HCT116 (cell line): ENCODE measurements around the gene LCA5L. TPM values are rescaled to one million over a fixed set of nuclear protein-coding genes. Genes with fewer than 3 reads are reported as not detected.
"Not testable (repeated sequence)": the region's sequence is repeated elsewhere in the genome, so short reads cannot be mapped to it uniquely, and the experiment has no call there.

ENCODE experiments used
- ATAC-seq: fragments of 200-7000 bp; cut with Tn5 transposase; 2 replicates; pipeline ENCODE4 v1.9.1; 2020; ENCODE audit warnings: mild to moderate bottlenecking, moderate library complexity
- BruUV-seq: library from RNA; stranded (reverse); fragments of 400-500 nt; replicated peaks from 2 replicates; lab custom pipeline; 2021; lab: Mats Ljungman, UMichigan
- CTCF ChIA-PET: fragments of 300-600 bp; sonication (Branson Sonifier 250); formaldehyde crosslinking; loops from one replicate; lab custom pipeline; 2021; ENCODE audit warnings: antibody characterized with exemption; lab: Charles Lee
- POLR2A ChIA-PET: fragments of 300-600, 350-600 bp; sonication (Branson Sonifier 250); formaldehyde crosslinking; loops from one replicate; lab custom pipeline; 2021; ENCODE audit warnings: antibody characterized with exemption; lab: Charles Lee
- RAD21 ChIA-PET, 2 experiments: fragments of 300-600 bp; sonication (Branson Sonifier 250); formaldehyde crosslinking; loops; one replicate each; lab custom pipeline; 2023; ENCODE audit warnings: low total read pairs in 2 of 2; ENCODE audit not compliant: uncharacterized antibody in 2 of 2, unreplicated experiment in 2 of 2, low non-redundant PET in 1 of 2; lab: Charles Lee
- DNase-seq: peaks from one replicate; pipeline ENCODE4 v3.0.0-alpha.2; 2010; ENCODE audit warnings: low read depth, low spot score
- H2AFZ ChIP-seq: fragments of 200-600 bp; shearing (Covaris generic), sonication (generic); 2 replicates; pipeline ENCODE4 v1.6.1; 2017; ENCODE audit warnings: low read depth, mixed run types, mixed read lengths, antibody characterized with exemption, low read length; ENCODE audit not compliant: poor library complexity, severe bottlenecking
- H3K27ac ChIP-seq: 2 replicates; pipeline ENCODE4 v1.5.1; 2012; ENCODE audit warnings: low read depth, low read length
- H3K27me3 ChIP-seq: fragments of 200-600 bp; sonication (generic); 2 replicates; pipeline ENCODE4 v1.6.1; 2016; ENCODE audit warnings: mixed run types, low read length, mixed read lengths; ENCODE audit not compliant: insufficient read depth
- H3K36me3 ChIP-seq, 2 experiments: fragments of 200-500 bp in 1 of 2; fragments of 200-600 bp in 1 of 2; sonication (Bioruptor generic) in 1 of 2; sonication (generic) in 1 of 2; 2 replicates each; pipeline versions ENCODE4 v1.5.1 to v1.6.1; 2014 to 2016; ENCODE audit warnings: low read length in 2 of 2, inconsistent platforms in 1 of 2, mixed read lengths in 1 of 2, mixed run types in 1 of 2; ENCODE audit not compliant: insufficient read depth in 2 of 2, control insufficient read depth in 1 of 2
- H3K4me1 ChIP-seq, 2 experiments: fragments of 200-600 bp in 1 of 2; sonication (generic) in 1 of 2; 2 replicates each; pipeline versions ENCODE4 v1.5.1 to v1.6.1; 2012 to 2017; ENCODE audit warnings: low read length in 2 of 2, inconsistent platforms in 1 of 2, mild to moderate bottlenecking in 1 of 2, mixed read lengths in 1 of 2, mixed run types in 1 of 2, moderate library complexity in 1 of 2; ENCODE audit not compliant: insufficient read depth in 2 of 2, control insufficient read depth in 1 of 2
- H3K4me2 ChIP-seq: fragments of 200-600 bp; sonication (generic); 2 replicates; pipeline ENCODE4 v1.6.1; 2017; ENCODE audit warnings: mixed run types, low read length, mixed read lengths
- H3K4me3 ChIP-seq, 2 experiments: fragments of 200-600 bp in 1 of 2; sonication (generic) in 1 of 2; replicated peaks in 1 of 2; 2 replicates each; pipeline ENCODE4 v1.5.1; 2011 to 2016; ENCODE audit warnings: low read length in 2 of 2, control low read depth in 1 of 2, low read depth in 1 of 2, mild to moderate bottlenecking in 1 of 2, mixed read lengths in 1 of 2, mixed run types in 1 of 2
- H3K79me2 ChIP-seq: fragments of 200-600 bp; sonication (generic); 2 replicates; pipeline ENCODE4 v1.6.1; 2017; ENCODE audit warnings: mild to moderate bottlenecking, mixed run types, low read length, moderate library complexity, mixed read lengths; ENCODE audit not compliant: insufficient read depth
- H3K9ac ChIP-seq: fragments of 200-600 bp; sonication (generic); 2 replicates; pipeline ENCODE4 v1.6.1; 2016; ENCODE audit warnings: low read length, mixed read lengths
- H3K9me2 ChIP-seq: fragments of 200-600 bp; sonication (generic), shearing (Covaris generic); 2 replicates; pipeline ENCODE4 v1.6.1; 2017; ENCODE audit warnings: mixed run types, mild to moderate bottlenecking, moderate library complexity; ENCODE audit not compliant: insufficient read depth
- H3K9me3 ChIP-seq, 2 experiments: fragments of 200-500 bp in 1 of 2; fragments of 200-600 bp in 1 of 2; sonication (Bioruptor generic) in 1 of 2; sonication (generic) in 1 of 2; 2 replicates each; pipeline ENCODE4 v1.6.1; 2014 to 2017; ENCODE audit warnings: low read length in 2 of 2, mixed read lengths in 2 of 2, inconsistent platforms in 1 of 2, low read depth in 1 of 2, mild to moderate bottlenecking in 1 of 2, mixed run types in 1 of 2, moderate library complexity in 1 of 2; ENCODE audit not compliant: control insufficient read depth in 1 of 2, insufficient read depth in 1 of 2
- H4K20me1 ChIP-seq: fragments of 200-600 bp; sonication (generic), shearing (Covaris generic); 2 replicates; pipeline ENCODE4 v1.6.1; 2017; ENCODE audit warnings: mixed run types, mild to moderate bottlenecking, moderate library complexity; ENCODE audit not compliant: insufficient read depth
- CBX3 ChIP-seq: IDR thresholded peaks from 2 replicates; pipeline ENCODE4 v1.6.1; 2012; ENCODE audit warnings: low read depth
- EZH2 ChIP-seq: fragments of 200-600 bp; sonication (generic); IDR thresholded peaks from 2 replicates; pipeline ENCODE4 v1.6.1; 2017; ENCODE audit warnings: antibody characterized with exemption, mixed run types
- EZH2phosphoT487 ChIP-seq: fragments of 200-600 bp; IDR thresholded peaks from 2 replicates; pipeline ENCODE4 v1.6.1; 2018; ENCODE audit warnings: antibody characterized with exemption, borderline replicate concordance
- FOSL1 ChIP-seq: IDR thresholded peaks from 2 replicates; pipeline ENCODE4 v1.6.1; 2012; ENCODE audit warnings: low read depth
- JUND ChIP-seq: IDR thresholded peaks from 2 replicates; pipeline ENCODE4 v1.6.1; 2012
- RAD21 ChIP-seq: IDR thresholded peaks from 2 replicates; pipeline ENCODE4 v1.6.1; 2012; ENCODE audit warnings: low read depth, mild to moderate bottlenecking
- SRF ChIP-seq: IDR thresholded peaks from 2 replicates; pipeline ENCODE4 v1.6.1; 2012; ENCODE audit warnings: low read depth
- intact Hi-C: fragments of 100-400 bp; cut with micrococcal nuclease; formaldehyde crosslinking; loops from 2 replicates; pipeline ENCODE4 v1.10.0; 2022
- total RNA-seq: library from RNA; stranded (reverse); gene quantifications from one replicate; pipeline ENCODE4 v1.2.1, GENCODE V29; 2021; ENCODE audit not compliant: unreplicated experiment
- TF ChIP-seq, protein P1 (sequence below): IDR thresholded peaks from 2 replicates; pipeline ENCODE4 v1.6.1; 2012
- TF ChIP-seq, protein P2 (sequence below): IDR thresholded peaks from 2 replicates; pipeline ENCODE4 v1.6.1; 2011; ENCODE audit warnings: mild to moderate bottlenecking, low read length, moderate library complexity; ENCODE audit not compliant: insufficient replicate concordance; ENCODE audit errors: extremely low read depth

The LCA5L gene
- total RNA-seq, 1 experiment from 2014 or later = 1.9 TPM

DNA sequence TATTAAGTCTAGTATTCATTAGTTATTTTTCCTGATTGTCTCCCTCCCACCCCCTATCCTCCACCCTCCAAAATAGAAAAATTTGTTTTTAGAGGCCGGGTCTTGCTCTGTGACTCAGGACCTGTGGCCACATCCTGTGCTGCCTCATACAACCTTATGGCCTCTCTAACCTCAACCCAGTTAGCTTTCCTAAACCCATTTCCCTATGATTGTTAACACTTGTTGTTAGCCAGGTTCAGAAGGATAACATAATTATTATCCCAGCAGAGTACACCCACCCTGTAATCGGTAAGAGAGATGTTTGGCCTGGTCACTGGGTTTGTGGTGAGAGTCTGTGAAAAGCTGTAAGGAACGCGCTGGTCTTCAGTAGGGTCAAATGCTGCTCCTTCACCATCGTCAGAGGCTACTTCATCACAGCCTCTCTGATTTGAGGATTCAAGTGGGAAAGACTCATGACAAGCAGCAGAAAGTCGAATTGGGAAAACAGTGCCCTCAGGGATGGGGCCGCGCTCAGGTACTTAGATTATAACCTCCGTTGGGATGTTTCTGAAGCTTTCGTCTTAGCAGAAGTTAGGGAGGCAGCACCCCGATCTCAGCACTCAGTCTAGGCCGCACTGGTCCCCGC is 60.8 kb downstream of the LCA5L start:
- H3K36me3 ChIP-seq = no peaks in the 10 kb centered on the region
- no peaks in the 10 kb centered on the region for H3K9me3 ChIP-seq
- ATAC-seq (no peak), DNase-seq (no peak)
- no peak for TF ChIP-seq FOSL1
- TF ChIP-seq, protein P1, sequence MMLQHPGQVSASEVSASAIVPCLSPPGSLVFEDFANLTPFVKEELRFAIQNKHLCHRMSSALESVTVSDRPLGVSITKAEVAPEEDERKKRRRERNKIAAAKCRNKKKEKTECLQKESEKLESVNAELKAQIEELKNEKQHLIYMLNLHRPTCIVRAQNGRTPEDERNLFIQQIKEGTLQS = no peak
- no peak for TF ChIP-seq EZH2phosphoT487
- TF ChIP-seq SRF = no peak
- no peak for TF ChIP-seq JUND
- TF ChIP-seq RAD21 = no peak
- no peak for TF ChIP-seq CBX3
- TF ChIP-seq EZH2 = no peak
- TF ChIP-seq, protein P2, sequence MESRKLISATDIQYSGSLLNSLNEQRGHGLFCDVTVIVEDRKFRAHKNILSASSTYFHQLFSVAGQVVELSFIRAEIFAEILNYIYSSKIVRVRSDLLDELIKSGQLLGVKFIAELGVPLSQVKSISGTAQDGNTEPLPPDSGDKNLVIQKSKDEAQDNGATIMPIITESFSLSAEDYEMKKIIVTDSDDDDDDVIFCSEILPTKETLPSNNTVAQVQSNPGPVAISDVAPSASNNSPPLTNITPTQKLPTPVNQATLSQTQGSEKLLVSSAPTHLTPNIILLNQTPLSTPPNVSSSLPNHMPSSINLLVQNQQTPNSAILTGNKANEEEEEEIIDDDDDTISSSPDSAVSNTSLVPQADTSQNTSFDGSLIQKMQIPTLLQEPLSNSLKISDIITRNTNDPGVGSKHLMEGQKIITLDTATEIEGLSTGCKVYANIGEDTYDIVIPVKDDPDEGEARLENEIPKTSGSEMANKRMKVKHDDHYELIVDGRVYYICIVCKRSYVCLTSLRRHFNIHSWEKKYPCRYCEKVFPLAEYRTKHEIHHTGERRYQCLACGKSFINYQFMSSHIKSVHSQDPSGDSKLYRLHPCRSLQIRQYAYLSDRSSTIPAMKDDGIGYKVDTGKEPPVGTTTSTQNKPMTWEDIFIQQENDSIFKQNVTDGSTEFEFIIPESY = no peak
- H3K4me1 ChIP-seq = peaks cover 11 to 19% of the 10 kb centered on the region in 2 experiments; a peak in 3 of 4 replicates
- CTCF ChIA-PET = interaction anchor here (1.0 kb wide), 1 partner anchor 11 kb away, joined by 3 read pairs; no protein-coding TSS in a partner anchor
- no peak overlapping the region for H3K9ac ChIP-seq
- no peak overlapping the region for H3K27ac ChIP-seq
- no TSS peak for BruUV-seq
- H3K79me2 ChIP-seq = peaks cover 9% of the 10 kb centered on the region; the same call in 1 of the 2 replicates
- no peaks in the 10 kb centered on the region for H3K27me3 ChIP-seq
- H3K4me2 ChIP-seq = no peak overlapping the region
- intact Hi-C loops = loop anchor here (10.0 kb wide), 1 partner anchor 1230 kb away; no protein-coding TSS in a partner anchor
- no peaks in the 10 kb centered on the region for H3K9me2 ChIP-seq
- H3K4me3 ChIP-seq = no peak overlapping the region
- POLR2A ChIA-PET = no interaction called here
- RAD21 ChIA-PET = no interaction called here
- no peak overlapping the region for H2AFZ ChIP-seq
- no peaks in the 10 kb centered on the region for H4K20me1 ChIP-seq

DNA sequence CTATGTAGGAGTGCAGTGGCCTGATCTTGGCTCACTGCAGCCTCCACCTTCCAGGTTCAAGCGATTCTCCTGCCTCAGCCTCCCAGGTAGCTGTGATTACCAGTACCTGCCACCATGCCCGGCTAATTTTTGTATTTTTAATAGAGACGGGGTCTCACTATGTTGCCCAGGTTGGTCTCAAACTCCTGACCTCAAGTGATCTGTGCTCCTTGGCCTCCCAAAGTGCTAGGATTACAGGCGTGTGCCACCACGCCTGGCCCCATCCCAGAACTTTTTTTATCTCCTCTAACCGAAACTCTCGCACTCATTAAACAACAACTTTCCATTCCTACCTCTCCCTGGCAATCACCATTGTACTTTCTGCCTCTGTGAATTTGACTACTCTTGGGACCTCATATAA is 63.5 kb downstream of the LCA5L start:
- intact Hi-C loops = loop anchor here (10.0 kb wide), 1 partner anchor 1227 kb away; no protein-coding TSS in a partner anchor
- H3K9me2 ChIP-seq, BruUV-seq, H2AFZ ChIP-seq, H3K79me2 ChIP-seq, H4K20me1 ChIP-seq, H3K27me3 ChIP-seq, POLR2A ChIA-PET, H3K9ac ChIP-seq, H3K4me3 ChIP-seq, H3K4me2 ChIP-seq, H3K36me3 ChIP-seq, CTCF ChIA-PET, ATAC-seq, H3K27ac ChIP-seq, DNase-seq, H3K9me3 ChIP-seq, RAD21 ChIA-PET: not testable (repeated sequence)
- H3K4me1 ChIP-seq = peaks cover 10 to 22% of the 10 kb centered on the region in 2 experiments; a peak in 3 of 4 replicates
